ENCODE measurements around the gene PJVK.
A peak's percentile ranks its signal among the peaks of the same experiment; 100 is the strongest.
"Not testable (repeated sequence)": the region's sequence is repeated elsewhere in the genome, so short reads cannot be mapped to it uniquely, and the experiment has no call there.

The PJVK gene, protein sequence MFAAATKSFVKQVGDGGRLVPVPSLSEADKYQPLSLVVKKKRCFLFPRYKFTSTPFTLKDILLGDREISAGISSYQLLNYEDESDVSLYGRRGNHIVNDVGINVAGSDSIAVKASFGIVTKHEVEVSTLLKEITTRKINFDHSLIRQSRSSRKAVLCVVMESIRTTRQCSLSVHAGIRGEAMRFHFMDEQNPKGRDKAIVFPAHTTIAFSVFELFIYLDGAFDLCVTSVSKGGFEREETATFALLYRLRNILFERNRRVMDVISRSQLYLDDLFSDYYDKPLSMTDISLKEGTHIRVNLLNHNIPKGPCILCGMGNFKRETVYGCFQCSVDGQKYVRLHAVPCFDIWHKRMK

DNA sequence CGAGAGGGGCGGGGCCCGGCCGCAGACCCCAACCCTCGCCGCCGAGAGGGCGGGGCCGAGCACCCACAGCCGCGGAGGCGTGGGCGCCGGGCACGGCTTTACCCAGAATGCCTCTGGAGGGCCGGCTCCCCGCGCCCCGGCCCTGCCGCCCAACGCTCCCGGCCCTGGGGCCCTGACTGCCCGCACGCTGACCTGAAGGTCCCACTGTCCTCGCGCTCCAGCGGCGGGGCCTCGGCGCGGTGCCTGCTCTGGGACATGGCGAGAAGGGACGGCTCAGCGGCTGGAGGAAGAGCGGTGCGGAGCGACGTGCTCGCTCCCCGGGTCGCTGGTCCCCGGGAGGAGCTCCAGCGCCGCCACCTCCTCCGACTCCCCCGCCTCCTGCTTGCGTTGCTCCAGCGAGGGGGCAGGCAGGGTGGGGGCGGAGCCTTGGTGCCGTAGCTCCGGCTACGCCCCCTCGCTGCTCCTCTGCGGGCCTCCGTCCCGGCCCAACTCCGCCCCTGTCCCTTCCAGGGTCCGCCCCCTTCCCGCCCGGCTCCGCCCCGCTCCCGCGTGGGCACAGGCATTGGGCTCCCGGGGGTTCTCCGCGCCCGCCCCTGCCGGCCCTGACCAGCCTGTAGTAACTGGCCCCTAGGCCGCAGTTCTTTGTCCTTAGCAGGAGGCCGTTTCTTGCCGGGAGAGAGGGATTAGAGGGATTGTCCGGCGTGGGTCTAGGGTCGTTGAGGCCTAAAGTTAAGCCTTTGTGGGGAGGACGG lies at the start of gene PJVK, which contains the start of gene PRKRA:
TSS of gene PJVK (plus strand) at position 605 of the 752 bp plus-strand sequence. CDS start 2,032 bp downstream, outside the sequence.
TSS of gene PRKRA (minus strand) at position 402 of the 752 bp plus-strand sequence. CDS start at position 257, 145 bp downstream.
- DNase-seq = peak; percentile 76

DNA sequence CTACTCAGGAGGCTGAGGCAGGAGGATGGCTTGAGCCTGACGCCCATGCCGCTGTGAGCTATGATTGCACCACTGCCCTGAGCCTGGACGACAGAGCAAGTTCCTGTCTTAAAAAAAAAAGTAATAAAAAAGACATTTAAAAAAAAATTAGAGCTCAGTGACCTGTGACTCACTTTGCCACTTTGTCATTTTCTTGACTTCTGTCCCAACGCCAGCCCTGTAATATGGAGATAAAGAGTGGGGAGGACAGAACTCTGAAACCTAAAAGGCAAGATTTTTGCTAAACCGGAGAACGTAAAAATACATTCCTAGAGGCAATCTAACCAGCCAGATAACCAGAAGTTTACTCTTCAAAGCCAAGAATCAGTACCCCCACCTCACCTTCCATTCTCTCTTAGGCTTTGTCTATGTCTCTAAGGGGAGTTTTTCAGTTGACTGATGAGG lies 49.2 kb upstream of the PJVK start:
- no peak for DNase-seq

DNA sequence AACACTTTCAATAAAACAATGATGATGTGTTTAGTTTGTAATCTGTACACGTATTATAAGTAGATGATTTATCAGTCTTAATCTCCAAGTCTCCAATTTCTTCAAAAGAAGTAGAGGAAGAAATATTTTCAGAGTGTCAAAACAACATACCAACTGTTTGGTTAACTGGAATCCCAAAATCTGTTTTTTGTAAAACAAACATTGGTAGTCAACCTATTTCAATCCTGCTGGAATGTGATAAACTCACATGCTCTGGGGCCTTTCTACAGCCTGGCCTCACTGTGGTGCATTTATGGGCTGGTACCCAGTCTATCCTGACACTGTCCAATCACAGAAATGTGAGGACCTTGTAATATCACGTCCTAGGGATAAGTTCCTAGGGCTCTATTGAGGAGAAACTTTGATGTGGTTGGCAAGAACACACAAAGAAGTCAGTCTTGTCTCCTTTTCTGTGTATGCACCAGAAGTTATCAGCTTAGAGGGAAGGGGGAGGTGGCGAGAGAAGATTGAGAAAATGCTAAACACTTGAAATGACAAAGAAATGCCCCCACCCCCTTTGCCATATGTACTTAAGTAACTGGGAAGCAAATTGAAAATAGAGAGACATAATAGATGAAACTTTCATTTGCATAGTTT lies 47.4 kb upstream of the PJVK start:
- DNase-seq = no peak

DNA sequence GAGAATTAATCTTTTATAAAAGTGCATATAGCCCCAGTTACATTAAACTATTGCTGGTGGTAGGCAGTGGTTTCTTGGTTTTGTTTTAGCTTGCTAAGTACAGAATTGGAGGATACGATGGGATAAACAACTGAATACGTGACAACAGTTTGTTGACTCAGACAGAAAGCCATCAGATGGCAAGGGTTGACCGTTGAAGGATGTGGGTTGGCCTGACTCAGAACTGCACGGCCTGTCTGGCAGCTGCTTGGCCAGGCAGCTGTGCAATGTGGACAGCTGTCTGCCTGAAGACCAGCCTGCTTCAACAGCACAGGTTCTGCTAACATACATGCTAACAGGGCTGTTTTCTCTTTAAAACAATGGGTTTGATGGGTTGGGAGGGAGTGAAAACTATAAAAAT lies 46.8 kb upstream of the PJVK start:
- no peak for DNase-seq

DNA sequence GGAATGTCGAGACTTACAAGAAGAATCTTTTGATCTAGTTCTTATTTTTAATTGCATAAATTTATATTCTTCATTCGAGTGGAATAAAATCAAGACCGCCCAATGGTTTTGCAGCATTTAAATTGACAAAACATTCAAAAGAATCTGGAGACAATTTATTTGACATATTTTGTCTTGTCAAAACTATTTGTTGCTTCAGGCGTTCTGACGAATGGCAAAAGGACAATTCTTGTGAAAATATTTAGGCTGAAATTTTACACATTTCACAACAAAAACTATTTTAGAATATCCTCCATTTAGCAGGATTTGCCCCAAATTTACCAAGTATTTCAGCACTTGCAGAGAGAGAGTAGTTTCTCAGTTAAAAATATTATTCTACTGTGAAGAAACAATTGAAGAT lies 41.9 kb upstream of the PJVK start:
- DNase-seq = no peak

DNA sequence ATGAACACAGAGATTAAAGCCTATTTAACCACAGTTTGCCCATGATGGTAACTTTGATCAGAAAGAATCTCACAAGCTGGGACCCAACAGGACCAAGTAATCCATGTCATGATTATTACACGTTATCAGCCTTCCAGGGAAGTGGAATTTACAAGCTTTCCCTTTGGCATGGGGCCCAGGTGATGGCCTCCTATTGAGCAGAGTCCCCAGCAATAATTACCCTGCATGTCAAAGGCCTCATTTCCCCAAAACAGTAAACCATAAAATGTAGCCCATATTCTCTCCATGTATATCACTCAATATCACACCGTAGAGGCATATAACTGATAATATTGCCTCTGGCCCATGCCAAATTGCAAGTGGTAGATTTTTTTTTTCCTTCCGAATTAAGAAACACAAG lies 39.1 kb upstream of the PJVK start:
- no peak for DNase-seq

DNA sequence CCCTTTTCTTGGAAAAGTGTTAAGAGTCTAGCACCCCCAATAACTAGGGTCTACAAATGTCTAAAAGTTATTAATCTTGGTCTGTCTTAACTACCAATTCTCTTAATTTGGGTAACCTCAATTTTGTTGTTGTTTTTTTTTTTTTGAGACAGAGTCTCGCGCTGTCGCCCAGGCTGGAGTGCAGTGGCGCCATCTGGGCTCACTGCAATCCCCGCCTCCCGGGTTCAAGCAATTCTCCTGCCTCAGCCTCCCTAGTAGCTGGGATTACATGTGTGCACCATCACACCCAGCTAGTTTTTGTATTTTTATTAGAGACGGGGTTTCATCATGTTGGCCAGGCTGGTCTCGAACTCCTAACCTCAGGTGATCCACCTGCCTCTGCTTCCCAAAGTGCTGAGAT lies 38.7 kb upstream of the PJVK start:
- DNase-seq = not testable (repeated sequence)

DNA sequence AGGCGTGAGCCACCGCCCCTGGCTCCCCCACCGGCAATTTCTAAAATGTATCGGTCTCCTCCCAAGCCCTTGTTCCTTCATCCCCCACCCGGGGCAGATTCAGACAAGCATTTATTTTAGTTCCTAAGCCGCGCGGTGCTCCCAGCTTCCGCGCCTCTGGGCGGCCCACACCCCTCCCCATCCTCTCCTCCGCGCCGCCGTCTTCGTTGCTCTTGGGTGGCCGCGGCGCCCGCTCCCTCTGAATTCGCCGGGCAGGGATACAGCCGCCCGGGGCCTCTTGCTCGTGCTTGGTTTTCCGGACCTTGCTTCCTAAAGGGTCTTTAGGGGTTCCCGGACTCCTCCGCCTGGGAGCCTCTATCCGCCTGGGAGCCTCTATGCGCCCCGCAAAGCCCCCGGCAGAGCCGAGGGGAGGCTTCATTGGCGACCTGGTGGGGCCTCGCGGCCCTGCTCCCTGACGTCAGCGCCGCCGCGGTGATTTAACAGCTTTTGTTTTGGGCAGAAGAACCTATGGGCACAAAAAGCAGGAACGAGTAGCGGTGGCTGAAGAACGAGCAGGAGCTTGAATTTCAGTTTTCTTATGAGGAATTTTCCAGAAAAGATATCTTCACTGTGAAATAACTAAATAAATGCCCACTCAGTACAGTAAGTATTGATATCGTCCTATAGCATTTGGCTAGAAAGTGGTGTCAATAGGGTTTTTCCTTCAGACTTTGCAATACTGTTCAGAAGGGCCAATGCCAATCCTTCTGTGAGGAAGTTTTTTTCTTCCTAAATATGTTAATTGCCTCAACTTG lies 37.5 kb upstream of the PJVK start:
- DNase-seq = peak; percentile 50

DNA sequence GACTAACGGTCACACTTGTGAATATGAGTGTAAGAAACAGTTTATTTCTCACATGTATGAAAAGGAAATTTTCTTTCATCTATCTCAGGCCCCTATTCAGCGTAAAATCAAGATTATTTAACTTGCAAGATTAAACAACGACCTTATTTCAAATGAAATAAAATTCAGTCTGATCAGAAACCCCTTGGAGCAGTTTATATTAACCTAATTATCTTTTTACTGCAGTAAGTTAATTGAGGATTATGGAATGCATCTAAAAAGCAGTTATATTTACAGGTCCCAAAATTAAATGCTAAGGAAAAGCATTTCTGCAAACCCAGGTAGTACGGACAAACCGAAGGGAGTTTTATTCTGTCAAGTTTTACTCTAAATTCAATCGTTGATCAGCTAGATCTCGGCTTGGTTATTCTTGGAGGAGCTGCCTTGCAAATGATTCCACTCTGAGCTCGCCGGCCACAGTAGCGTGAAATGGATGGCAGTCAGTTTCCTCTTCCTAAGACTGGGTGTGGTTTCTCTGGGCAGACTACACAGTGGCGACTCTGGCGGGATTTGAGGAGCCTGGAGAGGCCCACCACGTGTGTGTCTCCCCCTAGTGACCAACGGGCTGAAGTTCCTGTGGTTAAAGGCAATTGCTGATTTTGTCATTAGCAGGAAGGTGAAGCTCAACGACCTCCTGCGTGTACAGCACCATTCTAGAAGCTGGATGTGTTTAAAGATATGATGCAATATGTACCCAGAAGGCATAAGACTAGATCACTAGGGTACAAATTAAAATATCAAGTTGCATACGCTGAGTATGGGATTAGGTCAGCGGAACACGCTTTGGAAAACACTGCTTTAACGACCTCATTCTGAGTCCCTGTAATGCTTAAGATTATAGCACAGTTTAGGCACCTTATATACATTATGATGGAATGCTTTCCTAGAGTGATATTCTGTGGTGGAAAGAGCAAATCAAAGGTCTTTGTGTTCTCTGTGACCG lies 36.6 kb upstream of the PJVK start:
- DNase-seq = peak; percentile 88

DNA sequence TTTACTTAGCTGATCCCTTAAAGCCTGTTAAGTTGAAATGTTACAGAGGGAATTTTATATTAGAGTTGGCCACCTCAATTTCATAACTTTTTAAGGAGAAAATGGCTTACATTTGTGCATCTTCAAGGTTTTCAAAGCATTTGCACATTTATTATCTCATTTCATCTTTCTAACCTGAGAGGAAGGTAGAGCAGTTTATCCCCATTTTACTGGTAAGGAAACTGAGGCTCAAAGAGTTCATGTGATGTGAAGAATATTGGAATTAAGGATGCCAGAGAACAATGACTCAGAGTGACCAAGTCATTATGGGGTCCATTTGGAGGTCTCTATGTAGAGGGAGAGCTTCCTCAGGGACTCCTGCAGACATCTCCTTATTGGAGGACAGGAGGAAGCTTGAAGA lies 35.2 kb upstream of the PJVK start:
- DNase-seq = no peak

DNA sequence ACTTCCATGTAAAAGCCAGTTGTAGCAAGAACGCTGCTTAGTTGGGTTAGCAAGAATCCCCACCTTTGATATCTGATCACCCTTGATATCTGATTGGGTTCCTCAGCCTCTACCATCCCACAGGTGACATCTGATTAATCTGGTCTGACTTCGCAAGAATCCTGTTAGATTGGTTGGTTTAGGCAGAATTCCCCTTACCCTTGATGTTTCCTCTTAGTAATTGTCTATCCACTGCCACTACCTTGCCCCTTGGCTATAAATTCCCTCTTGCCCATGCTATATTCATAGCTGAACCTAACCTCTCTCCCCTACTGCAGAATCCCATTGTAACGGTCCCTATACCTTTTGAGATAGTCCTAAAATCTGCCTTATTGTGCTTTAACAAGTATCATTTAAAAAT lies 33.3 kb upstream of the PJVK start:
- no peak for DNase-seq

DNA sequence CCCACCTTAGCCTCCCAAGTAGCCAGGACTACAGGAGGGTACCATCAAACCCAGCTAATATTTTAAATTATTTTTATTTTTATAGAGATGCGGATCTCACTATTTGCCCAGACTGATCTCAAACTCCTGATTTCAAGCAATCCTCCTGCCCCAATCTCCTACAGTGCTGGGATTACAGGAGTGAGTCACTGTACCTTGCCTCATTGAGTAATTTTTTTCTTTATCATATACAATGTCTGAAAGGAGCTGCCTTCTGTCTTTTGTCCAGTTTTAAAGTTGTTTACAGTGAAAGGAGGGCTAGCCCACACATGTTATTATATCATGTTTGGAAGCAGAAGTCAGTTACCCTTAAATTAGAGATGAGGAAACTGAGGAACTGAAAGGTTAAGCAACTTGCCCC lies 32.8 kb upstream of the PJVK start:
- no peak for DNase-seq

DNA sequence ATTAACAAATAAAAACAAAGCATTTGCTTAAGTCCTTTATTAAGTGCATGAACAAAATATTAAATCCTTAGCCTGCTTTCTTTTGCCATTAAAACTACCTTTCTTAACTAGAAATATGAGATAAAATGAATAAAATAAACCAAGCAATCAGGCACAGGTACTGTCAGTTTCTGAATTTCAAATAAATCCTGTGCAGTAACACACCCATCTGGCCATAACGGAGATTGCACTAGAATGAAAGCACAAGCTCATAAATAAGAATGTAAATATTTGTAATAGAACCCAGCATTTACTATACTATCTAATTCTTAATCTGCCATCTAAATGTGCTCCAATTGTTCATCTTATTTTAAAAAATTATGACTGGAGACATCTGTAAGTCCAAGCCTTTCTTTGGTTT lies 32.1 kb upstream of the PJVK start:
- DNase-seq = no peak

DNA sequence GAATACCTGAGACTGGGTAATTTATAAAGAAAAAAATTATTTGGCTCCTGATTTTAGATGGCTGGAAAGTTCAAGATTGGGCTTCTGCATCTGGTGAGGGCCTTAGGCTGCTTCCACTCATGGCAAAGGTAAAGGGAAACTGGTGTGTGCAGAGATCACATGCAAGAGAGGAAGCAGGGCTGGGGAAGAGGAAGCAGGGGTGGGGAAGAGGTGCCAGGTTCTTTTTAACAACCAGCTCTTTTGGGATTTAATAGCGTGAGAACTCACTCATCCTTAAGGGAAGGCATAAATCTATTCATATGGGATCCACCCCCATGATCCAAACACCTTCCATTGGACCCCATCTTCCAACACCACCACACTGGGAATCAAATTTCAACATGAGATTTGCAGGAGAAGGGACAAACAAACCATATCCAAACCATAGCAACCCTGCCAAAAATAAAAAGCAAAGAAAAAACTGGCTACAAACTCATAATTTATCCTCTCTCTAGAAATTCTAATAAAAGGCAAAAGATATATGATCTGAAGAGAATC lies 30.6 kb upstream of the PJVK start:
- DNase-seq = no peak

DNA sequence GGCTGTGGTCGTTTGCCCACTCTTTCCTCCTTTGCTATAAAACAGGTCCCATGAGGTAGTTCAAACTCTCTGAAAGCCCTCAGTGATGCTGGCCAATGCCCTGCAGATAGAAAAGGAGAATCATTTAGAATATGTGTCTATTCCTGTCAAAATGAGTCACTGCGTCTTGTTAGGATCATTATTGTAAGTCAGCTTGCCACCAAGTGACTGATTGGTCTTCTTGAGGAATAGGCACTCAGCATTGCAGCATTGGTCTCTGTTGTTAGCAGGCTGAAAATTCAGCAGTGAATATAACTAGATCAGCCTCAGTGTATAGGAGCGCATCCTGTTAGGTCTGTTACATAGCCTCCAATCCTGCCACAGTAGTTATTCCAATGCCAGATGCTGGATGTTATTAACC lies 29.1 kb upstream of the PJVK start:
- DNase-seq = no peak

DNA sequence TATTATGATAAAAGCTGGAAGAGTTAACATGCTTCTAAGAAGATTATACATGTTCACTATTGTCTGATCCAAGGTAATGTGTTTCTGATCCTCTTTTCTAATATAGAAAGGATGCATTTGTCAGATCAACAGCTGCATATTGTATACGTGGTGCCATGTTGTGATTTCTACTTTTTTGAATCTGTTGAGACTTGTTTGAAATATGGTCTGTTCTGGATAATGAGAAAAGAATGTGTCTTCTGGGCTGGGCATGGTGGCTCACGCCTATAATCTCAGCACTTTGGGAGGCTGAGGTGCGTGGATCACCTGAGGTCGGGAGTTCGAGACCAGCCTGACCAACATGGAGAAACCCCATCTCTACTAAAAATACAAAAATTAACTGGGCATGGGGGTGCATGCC lies 27.4 kb upstream of the PJVK start:
- DNase-seq = not testable (repeated sequence)

DNA sequence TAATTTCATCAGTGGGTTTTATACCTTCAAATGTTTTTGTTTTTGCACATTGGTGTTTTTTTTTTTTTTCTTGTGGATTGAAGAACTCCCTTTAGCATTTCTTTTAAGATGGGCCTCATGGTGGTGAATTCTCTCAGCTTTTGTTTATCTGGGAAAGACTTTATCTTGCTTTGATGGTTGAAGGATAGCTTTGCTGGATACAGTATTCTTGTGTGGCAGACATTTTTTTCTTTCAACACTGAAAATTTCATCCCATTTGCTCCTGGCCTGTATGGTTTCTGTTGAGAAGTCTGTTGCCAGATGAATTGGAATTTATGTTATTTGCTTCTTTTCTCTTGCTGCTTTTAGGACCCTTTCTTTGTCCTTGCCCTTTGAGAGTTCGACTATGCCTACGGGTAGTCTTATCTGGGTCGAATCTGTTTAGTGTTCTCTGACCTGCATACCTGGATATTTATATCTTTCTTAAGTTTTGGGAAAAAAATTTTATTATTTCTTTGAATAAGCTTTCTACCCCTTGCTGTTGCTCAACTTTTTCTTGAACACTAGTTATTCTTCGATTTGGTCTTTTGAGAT lies 25.8 kb upstream of the PJVK start:
- DNase-seq = no peak

DNA sequence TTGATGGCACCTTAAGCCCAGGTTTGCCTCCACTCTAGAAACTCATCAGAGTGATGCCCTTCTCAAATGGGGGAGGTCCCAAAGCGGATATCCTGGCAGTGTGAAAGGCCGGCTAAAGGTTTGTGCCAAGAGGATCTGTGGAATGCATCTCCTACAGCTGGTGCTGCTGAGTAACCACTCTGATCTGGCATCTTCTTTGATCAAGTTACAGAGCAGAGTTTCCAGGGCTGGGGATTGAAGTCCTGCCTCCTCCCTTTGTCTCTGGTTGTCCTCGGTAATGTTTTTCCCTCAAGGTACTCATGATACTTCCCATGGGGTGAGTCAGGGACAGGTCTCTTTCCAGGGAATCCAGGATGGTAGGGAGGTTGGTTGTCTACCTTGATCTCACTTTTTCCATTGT lies 24.8 kb upstream of the PJVK start:
- no peak for DNase-seq

DNA sequence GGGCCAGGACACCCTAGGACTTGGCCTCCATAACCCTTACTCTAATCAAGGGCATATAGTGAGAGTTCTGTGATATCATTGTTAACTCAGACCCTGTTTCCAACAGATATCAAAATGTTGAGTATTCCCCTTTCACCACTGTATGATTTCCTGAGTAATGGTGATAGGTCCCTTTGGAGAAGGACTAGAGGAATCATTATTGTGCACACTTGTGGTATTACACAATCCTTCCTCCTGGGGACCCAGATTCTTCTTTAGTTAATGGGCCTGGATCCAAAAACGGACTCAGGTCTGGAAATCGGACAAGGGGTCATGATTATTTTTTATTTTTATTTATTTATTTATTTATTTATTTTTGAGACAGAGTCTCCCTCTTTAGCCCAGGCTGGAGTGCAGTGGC lies 23.7 kb upstream of the PJVK start:
- no peak for DNase-seq

DNA sequence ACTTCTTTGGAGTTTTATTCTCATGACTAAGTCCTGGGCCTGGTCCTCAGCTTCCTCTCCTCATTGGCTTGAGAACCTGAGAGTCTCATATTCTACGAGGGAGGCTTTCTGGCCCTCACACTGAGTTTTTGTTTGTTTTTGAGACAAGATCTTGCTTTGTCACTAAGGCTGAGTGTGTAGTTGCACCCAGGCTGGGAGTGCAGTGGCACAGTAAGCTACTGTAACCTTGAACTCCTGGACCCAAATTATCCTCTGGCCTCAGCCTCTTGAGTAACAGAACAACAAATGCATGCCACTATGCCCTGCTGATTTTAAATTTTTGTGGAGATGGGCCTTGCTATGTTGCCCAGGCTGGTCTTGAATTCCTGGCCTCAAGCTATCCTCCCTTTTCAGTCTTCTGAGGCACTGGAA lies 22.8 kb upstream of the PJVK start:
- no peak for DNase-seq

DNA sequence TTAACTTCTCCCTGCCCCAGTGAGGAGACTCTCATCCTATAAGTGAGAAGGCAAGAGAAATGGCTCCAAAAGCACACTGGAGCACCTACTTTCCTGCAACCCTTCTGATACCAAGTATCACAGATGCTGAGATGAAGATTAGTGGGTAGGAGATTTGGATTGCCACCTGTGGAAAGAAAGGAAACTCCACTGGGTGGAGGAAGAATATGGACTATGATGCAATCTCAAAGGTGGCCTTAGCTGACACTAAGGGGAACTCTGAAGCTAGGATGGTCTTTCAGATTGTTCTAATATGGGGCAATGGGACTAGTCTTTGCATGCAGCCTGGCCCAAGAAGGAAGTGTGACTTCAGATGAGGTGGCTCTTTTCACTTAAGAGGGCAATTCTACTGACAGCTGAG lies 21.8 kb upstream of the PJVK start:
- no peak for DNase-seq
